Right ventricle myocardium inferior (tissue), 1 donor: ENCODE results near the gene COQ8A. TPM values are rescaled to one million over a fixed set of nuclear protein-coding genes. Genes with fewer than 3 reads are reported as not detected.
A peak's percentile ranks its signal among the peaks of the same experiment; 100 is the strongest.

ENCODE experiments used
- ATAC-seq: fragments of 200-7000 bp; cut with Tn5 transposase; one replicate; pipeline ENCODE4 v1.9.1; 2020; ENCODE audit warnings: mild to moderate bottlenecking, moderate library complexity
- DNase-seq: peaks from one replicate; pipeline ENCODE4 v3.0.0; 2021; ENCODE audit errors: missing footprints
- intact Hi-C: fragments of 100-400 bp; cut with DNase I; formaldehyde crosslinking; loops from one replicate; pipeline ENCODE4 v1.11.0; 2022
- total RNA-seq: library from RNA; stranded (reverse); fragmentation: NEBNext Ultra II Directional; extraction: Animal tissue kit (Norgen Biotek cat#: 25700); gene quantifications from one replicate; pipeline ENCODE4 v1.2.1, GENCODE V29; 2021
- donor health status: DM: no; HTN: yes; CAD: no; lungs with severe emphysema.

The COQ8A gene
- total RNA-seq, 1 donor from 2014 or later: 412 TPM

DNA sequence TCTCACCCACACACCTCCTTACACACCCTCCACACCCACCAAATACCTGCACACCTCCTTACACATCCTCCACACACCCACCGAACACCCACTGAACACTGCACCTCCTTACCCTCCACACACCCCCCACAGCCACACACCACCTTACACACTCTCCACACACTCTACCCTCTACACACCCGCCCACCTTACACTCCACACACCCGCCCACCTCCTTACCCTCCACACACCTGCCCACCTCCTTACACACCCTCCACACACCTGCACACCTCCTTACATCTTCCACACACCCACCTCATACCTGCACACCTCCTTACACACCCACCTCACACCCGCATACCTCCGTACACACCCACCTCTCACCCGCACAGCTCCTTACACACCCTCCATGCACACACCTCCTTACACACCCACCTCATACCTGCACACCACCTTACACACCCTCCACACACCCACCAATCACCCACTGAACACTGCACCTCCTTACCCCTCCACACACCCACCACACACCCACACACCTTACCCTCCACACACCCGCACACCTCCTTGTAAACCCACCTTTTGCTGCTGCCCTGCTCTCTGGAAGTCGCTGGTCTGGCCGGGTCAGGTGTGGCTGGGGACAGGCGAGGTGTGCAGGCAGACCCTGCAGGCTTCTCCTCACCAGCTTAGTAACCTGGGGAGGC is 38.5 kb downstream of the COQ8A start:
- ATAC-seq (no peak), DNase-seq (peak; percentile 47)
- intact Hi-C loops: no loop called here

- DNase-seq: peak; percentile 66
- intact Hi-C loops: no loop called here
- no peak for ATAC-seq
Observed at GRCh38 chr1:226979115-226979516, 39.0 kb downstream of the COQ8A start.

DNA sequence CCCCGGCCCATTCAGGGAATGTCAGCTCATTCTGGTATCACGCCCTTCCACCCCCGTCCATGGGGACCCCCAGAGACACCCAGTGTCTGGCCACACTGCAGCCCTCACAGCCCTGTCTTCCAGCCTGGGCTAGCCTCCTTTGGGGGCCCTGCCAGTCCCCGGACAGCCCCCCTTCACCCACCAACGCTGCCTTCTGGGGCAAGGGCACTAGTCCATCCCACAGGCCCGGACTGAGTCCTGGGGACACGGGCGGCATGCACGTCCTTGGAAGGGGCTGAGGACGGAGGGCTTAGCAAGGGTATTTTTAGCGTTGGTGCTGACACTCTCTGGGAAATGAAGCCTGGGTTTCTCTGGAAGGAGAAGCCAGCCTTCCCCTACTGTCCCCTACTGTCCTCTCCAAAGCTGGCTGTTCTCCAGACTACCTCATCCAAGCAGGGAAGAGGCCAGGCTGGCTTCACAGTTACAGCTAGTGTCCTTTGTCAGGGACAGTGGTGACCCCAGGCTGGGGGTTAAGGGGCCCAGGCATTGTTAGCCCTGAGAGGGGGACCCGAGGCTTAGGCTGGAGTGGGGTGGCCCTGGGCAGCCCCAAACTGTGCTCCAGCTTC is 39.5 kb downstream of the COQ8A start:
- intact Hi-C loops: no loop called here
- peak; percentile 75 for ATAC-seq
- DNase-seq: no peak

- ATAC-seq (peak; percentile 9), DNase-seq (no peak)
- intact Hi-C loops: no loop called here
Observed at GRCh38 chr1:226980122-226980560, 40.0 kb downstream of the COQ8A start.

DNA sequence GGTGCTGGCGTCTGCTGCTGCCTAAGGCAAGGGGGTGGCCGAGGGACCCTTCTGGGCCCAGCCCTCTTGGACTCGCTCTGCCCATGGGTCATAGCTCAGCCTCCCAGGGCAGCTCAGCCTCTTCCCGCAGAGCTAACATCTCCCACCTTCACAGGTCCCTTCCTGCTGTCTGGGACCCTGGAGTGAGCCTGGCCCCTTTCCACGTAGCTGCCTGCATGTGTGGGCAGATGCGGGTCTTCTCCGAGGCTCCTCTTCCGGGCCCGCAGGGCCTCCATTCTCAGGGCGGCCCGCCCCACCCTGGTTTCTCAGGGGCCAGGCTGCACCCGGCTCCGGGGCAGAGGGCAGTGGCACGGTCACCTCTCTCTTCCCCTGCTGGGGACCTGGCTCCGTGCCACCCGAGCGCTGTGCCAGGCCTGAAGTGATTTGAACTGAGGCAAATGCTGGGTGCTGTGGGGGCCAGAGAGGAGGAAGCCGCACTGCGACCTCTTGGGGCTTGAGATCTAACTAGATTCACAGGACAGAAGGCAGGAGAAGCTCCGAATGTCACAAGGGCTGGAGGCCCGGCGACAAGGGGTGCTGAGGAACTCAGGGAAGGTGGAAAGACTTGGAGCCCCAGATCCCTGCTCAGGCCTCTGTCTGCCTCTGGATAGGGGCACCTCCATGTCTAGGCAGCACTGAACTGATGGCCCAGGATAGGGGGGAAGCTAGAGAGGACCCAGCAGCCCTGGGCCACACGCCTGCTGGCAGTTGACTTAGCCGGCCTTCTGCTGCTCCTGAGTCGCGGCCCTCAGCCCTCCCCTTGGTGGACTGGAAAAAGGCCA is 40.7 kb downstream of the COQ8A start:
- DNase-seq (peak; percentile 81), ATAC-seq (peak; percentile 38)
- intact Hi-C loops: no loop called here

- DNase-seq (no peak), ATAC-seq (no peak)
- intact Hi-C loops: no loop called here
Observed at GRCh38 chr1:226981386-226981817, 41.3 kb downstream of the COQ8A start.

GRCh38 chr1:226981838-226982237 is 41.7 kb downstream of the COQ8A start:
- ATAC-seq: no peak
- intact Hi-C loops: no loop called here
- no peak for DNase-seq

DNA sequence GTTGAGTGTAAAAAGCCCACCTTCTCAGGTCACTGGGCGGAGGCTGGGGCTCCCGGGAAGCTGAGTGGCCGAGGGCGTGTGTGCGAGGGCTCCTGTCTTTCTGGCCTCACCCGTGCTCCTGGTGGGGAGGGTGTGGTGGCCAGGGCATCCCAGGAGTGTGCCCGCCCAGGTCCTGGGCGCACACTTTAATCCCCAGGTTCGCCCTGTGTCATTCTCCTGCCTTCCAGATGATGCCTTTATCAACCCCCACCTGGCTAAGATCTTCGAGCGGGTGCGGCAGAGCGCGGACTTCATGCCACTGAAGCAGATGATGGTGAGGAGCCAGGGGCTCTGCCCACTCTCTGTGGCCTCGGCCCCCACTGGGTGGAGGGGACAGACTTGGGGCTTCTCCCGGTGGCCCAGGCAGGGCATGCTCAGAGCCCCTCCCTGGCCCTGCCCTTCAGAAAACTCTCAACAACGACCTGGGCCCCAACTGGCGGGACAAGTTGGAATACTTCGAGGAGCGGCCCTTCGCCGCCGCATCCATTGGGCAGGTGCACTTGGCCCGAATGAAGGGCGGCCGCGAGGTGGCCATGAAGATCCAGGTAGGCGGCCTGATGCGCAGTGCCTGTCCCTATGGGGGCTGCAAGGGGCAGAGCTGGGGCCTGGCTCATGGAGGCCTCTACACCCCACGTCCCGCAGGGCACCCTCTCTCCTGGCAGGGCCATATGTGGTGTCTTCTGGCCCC is 42.5 kb downstream of the COQ8A start:
- intact Hi-C loops: no loop called here
- peak; percentile 65 for DNase-seq

DNA sequence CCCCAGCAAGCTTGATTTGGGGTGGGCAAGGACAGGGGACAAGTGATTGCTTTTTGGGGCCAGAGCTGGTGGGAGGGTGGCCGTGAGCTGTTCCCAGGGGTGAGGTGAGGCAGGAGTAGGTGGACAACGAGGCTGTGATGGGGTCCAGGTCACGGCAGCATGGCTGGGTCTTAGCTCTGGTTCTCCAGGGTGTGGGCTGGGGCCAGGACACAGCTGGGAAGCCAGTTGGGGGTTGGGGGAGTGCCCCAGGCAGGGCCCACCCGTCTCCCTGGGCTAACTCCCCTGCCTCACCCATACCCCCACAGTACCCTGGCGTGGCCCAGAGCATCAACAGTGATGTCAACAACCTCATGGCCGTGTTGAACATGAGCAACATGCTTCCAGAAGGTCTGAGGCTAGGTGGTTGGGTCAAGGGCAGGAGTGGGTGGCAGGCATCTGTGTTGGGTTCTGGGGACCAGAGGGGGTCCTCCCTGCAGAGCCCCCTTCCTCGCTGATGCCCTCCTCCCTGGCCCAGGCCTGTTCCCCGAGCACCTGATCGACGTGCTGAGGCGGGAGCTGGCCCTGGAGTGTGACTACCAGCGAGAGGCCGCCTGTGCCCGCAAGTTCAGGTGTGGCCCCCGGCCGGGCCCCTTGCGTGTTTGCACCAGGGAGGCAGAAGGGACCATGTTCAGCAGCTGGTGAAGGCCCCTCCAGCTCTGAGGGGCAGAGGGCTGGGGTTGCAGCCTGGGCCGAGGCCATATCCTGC is 43.3 kb downstream of the COQ8A start:
- no peak for ATAC-seq
- intact Hi-C loops: no loop called here
- DNase-seq: peak; percentile 30

More for the DNA sequence above, 42.5 kb downstream of the COQ8A start:
- ATAC-seq: no peak

- intact Hi-C loops: loop anchor here (2.0 kb wide), 1 partner anchor 43 kb away; the partner anchor contains the start of gene COQ8A
- DNase-seq: peak; percentile 43
Observed at GRCh38 chr1:226983992-226984364, 43.9 kb downstream of the COQ8A start.

DNA sequence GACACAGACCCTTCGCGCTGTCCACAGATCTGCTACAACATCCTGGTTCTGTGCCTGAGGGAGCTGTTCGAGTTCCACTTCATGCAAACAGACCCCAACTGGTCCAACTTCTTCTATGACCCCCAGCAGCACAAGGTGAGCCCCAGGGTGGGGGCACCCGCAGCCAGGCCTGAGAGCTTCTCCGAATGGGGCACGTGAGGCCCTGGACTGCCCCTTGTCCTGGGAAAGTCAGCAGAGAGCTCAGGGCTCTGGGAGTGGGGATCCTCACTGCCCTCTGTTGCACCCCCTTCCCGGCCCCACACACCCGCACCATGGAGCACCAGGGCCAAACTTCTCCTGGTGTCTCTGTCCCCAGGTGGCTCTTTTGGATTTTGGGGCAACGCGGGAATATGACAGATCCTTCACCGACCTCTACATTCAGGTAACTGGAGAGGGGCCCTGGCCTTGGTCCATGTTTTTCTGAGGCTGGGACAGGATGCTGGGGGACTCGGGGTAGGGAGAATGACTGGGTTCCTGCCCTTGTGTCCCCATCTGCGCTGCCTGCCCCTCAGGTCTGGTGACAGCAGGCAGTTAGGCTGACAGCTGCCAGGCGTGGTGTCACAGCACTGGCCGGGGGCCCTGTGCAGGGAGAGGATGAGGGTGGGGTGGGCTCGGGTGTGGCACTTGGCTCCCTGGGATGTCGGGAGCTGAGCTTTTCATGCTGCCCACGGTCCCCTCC is 44.6 kb downstream of the COQ8A start:
- DNase-seq (peak; percentile 42), ATAC-seq (peak; percentile 15)
- intact Hi-C loops: loop anchor here (2.0 kb wide), 1 partner anchor 44 kb away; the partner anchor contains the start of gene COQ8A

More at GRCh38 chr1:226983992-226984364, 43.9 kb downstream of the COQ8A start:
- ATAC-seq: no peak

DNA sequence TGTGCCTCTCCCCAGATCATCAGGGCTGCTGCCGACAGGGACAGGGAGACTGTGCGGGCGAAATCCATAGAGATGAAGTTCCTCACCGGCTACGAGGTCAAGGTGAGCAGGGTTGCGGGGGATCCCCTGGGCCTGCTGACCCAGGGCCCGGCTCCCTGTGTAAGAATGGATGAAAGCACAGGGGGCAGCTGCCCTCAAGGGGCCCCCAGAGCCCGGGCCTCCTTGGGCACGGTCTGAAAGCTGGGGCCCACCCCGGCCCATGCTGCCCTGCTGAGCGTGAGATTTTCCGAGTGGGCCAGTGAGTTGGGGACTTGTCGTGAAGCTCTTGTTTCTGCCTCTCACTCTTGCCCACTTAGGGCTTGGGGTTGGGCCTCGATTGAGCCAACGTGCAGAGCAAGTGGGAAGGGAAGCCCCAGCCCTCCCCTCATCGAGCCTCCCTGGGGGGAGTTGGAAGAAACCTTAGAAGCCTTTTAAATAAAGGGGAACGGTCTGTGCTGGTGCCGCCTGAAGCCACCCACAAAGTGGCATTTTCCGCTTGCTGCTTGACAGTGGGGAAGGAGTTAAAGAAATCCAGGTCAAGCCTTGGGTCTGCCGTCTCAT is 45.2 kb downstream of the COQ8A start:
- DNase-seq (peak; percentile 50), ATAC-seq (no peak)
- intact Hi-C loops: loop anchor here (2.0 kb wide), 1 partner anchor 45 kb away; the partner anchor contains the start of gene COQ8A

GRCh38 chr1:226985839-226986463 is 45.9 kb downstream of the COQ8A start:
- ATAC-seq (peak; percentile 43), DNase-seq (peak; percentile 68)
- intact Hi-C loops: loop anchor here (2.0 kb wide), 1 partner anchor 45 kb away; the partner anchor contains the start of gene COQ8A

DNA sequence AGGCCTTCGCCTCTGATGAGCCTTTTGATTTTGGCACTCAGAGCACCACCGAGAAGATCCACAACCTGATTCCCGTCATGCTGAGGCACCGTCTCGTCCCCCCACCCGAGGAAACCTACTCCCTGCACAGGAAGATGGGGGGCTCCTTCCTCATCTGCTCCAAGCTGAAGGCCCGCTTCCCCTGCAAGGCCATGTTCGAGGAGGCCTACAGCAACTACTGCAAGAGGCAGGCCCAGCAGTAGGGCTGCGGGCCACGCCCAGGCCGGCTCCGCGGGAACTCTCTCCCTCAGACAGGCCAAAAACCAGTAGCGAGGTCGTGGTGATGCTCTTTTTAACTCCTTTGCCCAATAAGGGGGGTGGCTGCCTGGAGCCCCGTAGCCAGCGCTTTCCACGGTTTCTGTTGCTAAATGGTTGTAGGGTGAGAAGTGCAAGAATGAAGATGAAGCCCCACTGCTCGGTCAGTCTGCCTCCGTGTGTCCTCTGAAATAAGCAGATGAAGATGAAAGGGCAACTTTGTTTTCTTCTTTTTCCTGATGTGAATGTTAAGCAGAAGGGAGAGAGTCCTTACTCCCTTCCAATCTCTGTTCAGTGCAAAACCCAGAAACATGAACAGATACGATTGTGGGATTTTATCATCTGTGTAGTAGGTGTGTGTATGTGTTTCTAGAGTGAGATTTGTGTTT is 46.5 kb downstream of the COQ8A start:
- ATAC-seq: no peak
- peak; percentile 53 for DNase-seq
- intact Hi-C loops: no loop called here

- intact Hi-C loops: no loop called here
- DNase-seq (peak; percentile 52), ATAC-seq (no peak)
Observed at GRCh38 chr1:226987179-226987536, 47.1 kb downstream of the COQ8A start.
